ENCODE data around the gene IER2.
"Not testable (repeated sequence)": the region's sequence is repeated elsewhere in the genome, so short reads cannot be mapped to it uniquely, and the experiment has no call there.

The IER2 gene

GRCh38 chr19:13138916-13139198 is 11.4 kb upstream of the IER2 start:
- DNase-seq (ENCODE audit: low read depth): no peak

DNA sequence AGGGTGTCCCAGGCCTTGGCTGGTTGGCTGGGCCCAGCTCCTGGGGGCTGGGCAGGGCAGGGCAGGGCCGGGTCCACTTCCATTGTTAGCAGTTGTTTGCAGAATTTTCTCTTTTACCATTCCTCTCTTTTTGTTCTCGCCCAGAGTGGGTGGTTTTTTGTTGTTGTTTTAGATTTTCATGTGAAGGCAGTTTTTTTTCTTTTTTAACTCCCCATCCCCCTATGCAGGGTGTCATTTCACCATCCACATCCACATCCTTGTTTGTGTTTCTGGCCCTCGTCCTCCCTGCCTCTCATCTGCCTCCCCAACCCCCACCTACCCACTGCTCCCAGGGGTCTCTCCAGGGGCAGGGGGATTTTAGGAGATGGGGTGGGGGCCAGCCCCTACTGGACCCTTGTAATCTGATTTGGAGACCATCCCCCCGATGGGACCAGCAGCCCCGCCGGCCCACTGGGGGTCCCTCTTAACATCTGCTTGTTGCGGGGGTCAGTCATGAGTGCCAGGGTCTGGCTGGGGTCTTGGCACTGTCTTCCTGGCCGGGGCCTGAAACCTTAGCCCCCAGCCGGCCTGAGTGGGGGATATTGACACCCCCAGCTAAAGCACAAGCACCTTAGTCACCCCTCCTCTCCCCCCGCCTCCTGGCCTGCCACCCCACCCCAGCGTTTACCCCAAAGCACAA is 10.4 kb upstream of the IER2 start:
- DNase-seq (ENCODE audit: low read depth): no peak

GRCh38 chr19:13146763-13147563 is 3.2 kb upstream of the IER2 start:
- DNase-seq (ENCODE audit: low read depth): peak; percentile 37

DNA sequence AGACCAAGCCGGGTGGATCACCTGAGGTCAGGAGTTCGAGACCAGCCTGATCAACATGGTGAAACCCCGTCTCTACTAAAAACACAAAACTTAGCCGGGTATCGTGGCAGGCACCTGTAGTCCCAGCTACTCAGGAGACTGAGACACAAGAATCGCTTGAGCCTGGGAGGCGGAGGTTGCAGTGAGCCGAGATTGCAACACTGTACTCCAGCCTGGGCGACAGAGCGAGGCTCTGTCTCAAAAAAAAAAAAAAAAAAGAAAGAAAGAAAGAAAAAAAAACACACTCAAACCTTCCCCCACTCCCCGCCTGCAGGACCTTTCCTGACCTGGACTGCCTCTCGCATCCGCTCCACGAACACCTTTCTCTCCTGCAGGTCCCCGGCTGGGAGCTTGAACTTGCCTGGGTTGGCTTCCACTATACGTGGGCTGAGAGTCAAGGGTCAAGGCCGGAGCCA is 1.0 kb upstream of the IER2 start:
- not testable (repeated sequence) for DNase-seq (ENCODE audit: low read depth)

DNA sequence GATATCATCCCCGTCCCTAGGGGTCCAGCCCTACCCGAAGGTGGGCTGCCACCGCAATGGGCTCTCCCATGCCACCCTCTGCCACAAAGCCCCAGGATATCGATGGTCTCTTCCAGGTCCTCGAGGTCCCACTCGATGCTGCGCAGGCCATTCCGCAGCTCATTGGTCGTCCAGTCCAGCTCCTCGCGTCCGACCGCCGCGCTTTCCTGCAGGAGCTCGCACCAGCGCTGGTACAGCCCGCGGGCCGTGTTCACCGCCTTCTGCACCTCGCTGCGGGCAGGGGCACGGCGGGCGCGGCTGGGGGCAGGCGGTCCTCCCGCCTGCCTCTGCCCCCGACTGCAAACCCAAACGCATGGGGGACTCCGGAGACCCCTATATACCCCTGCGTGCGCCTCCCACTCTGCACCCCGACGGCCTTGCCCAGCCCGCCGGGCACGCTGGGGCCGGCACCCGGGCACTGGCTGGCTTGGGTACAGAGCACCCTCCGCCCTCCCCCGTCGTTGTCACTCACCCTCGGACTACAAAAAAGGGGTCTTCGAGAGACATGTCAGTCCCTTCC is 504 bp upstream of the IER2 start:
- DNase-seq (ENCODE audit: low read depth): peak; percentile 65

DNA sequence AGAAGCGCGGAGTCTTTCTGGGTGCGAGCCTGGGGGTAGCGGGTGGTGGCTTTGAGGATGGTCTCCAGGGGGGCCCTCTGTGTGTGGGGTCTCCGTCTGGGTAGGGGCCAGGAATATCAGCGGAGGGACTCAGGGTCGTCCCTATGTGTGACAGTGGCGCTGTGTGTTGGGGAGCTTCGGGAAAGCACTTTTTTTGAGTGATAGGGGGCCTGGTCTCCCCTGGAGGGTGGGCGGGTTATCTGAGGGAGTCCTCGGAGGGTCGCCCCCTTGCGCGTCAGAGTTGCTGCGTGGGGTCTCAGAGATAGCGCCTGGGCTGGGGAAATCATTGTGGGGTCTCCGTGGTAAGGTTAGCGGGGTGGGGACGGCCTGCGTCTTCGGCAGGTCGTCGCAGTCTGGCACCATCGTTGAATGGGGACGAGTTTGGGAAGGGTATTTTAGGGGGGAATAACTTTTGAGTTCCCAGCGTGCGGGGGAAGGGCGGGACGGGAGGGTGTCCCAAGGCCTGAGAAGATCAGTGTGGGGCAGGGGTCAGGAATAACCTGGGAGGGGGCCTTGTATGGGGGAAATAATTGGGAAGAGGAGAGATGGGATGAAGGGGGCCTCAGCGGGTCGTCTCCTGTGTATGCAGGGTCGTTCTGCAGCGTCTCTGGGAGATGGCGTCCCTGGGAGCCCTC is 857 bp downstream of the IER2 start:
- no peak for DNase-seq (ENCODE audit: low read depth)

- peak; percentile 97 for DNase-seq (ENCODE audit: low read depth)
Measured at GRCh38 chr19:13151605-13152355, 1.6 kb downstream of the IER2 start.

DNA sequence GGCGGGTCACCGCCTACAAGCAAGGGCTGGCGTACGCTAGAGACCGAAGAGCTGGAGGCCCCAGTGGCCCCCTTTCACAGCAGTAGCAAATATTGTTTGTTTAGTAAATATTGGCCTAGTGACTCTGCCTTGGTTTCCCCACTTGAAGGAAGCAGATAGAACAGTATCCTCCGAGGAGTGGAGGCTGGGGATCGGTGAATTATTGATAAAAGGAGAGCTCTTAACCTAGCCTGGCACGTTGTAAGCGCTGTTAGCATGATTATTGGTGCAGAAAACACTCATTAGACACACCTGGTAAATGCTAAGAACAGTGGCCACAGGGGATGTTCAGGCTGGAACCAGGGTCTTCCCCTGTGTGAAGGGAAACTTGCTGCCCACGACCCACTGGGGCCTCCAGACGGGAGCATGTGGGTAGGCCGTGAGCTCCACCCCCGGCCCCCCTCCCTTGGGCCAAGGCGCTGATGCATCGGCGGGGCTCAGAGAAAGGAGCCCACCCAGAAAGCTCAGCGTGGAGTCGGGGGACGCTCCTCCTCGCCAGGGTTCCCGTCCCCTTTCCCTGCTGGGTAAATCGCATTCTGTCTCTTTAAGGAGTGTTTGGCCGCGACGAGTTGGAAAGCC is 2.3 kb downstream of the IER2 start:
- DNase-seq (ENCODE audit: low read depth): no peak

DNA sequence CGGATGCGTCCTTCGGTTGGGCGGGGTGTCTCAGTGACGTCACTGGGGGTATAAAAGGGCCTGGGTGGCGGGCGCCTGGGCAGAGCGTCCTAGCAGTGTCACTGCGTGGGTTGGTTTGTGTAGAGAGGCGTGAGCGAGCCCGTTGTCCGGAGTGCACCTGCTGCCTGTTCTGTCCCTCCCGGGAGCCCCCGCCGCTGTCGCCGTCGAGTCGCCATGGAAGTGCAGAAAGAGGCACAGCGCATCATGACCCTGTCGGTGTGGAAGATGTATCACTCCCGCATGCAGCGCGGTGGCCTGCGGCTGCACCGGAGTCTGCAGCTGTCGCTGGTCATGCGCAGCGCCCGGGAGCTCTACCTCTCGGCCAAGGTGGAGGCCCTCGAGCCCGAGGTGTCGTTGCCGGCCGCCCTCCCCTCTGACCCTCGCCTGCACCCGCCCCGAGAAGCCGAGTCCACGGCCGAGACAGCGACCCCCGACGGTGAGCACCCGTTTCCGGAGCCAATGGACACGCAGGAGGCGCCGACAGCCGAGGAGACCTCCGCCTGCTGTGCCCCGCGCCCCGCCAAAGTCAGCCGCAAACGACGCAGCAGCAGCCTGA is 2.9 kb downstream of the IER2 start:
- DNase-seq (ENCODE audit: low read depth): peak; percentile 95

GRCh38 chr19:13153569-13154240 is 3.5 kb downstream of the IER2 start:
- peak; percentile 48 for DNase-seq (ENCODE audit: low read depth)

DNA sequence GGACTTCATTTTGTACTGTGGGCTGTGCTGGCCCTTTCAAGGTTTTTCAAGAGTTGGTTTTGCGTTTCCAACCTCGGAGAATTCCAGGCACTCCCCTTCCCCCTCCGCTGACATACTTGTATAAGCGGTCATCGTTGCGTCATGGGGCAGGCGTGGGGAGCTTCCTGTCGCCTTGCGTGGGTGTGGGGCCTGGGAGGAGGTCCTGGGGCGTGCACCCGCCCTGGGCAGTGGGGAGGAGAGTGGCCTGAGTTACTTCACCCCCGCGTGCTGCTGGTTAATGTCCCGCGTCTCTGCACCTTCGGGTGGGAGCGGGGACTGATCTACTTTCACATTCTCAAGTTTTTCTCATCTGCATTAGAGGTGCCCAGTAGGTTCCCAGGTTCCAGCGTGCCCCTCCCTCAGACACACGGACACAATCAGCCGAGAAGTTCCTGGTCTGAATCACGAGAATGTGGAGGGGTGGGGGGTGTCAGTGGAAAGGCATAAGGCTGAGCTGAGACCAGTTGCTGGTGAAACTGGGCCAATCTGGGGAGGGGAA is 4.1 kb downstream of the IER2 start:
- peak; percentile 96 for DNase-seq (ENCODE audit: low read depth)

GRCh38 chr19:13154911-13155471 is 4.8 kb downstream of the IER2 start:
- DNase-seq (ENCODE audit: low read depth): peak; percentile 58

DNA sequence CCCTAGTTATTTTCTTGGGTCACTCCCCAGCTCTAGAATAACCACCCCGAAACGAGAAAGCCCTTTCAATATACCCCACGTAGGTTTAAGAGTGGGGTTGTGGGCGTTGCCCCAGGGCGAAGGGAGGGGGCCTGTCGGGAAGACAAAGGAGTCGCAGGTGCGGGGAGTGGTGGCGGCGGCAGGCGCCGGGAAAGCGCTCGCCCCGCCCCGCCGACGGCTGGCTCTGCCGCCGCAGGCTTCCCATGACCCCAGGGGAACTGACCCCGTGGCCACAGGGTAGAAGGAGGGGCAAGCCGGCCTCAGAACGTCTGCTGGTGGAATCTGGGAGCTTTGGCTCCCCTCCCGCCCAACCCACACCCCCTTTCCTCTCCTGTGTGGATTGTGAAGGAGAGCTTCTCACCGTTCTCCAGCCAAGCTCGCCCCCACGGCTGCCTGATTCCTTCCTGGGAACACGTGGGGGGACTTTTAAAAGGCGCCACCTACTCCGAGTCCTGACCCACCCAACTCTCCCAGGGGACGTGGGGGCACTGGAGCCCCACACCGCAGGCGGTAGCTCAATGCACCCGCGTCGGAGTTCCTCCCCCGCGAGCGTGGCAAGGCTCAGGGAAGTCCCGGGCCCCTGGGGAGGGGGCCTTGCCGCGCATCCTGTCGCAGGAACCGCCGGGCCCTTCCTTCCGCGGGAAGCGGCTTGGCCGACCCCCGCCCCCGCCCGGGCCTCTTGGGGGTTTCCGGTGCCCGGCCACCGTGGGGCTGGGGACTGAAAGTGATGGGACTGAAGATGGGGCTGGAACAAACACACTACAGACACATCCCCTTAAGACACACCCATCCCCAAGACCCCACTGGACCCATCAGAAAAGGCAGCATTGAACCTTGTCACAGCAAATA is 5.5 kb downstream of the IER2 start:
- peak; percentile 76 for DNase-seq (ENCODE audit: low read depth)

DNA sequence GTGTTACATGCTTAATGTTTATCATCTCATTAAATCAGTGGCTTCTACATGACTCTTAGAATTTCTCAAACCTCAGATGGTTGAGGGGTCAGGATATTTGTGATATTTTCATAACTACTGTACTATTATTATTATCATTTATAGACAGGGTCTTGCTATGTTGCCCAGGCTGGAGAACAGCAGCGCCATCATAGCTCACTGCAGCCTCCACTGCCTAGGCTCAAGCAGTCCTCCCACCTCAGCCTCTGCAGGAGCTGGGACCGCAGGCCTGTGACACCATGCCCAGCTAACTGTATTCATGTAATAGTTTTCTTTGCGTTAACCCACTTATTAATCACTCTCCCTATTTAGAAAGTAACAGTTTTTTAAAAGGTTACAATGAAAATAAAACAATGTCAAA is 9.5 kb downstream of the IER2 start:
- no peak for DNase-seq (ENCODE audit: low read depth)

DNA sequence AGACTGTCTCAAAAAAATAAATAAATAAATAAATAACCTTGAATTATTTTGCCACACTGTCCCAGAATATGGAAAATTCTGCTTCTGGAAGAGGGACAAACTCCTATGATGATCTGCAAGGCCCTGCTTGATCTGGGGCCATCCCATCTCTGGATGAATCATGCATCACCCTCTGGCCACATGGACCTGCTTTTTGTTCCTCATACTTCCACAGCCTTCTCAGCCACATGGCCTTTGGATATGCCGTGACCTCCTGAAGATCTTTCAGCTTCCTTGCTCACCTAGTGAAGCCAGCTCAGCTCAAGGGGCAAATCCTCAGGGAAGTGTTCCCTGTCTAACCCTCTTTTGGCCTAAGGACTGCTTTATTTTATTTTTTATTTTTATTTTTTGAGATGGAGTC is 10.3 kb downstream of the IER2 start:
- DNase-seq (ENCODE audit: low read depth): peak; percentile 74

GRCh38 chr19:13162724-13163608 is 12.8 kb downstream of the IER2 start:
- DNase-seq (ENCODE audit: low read depth): peak; percentile 98

DNA sequence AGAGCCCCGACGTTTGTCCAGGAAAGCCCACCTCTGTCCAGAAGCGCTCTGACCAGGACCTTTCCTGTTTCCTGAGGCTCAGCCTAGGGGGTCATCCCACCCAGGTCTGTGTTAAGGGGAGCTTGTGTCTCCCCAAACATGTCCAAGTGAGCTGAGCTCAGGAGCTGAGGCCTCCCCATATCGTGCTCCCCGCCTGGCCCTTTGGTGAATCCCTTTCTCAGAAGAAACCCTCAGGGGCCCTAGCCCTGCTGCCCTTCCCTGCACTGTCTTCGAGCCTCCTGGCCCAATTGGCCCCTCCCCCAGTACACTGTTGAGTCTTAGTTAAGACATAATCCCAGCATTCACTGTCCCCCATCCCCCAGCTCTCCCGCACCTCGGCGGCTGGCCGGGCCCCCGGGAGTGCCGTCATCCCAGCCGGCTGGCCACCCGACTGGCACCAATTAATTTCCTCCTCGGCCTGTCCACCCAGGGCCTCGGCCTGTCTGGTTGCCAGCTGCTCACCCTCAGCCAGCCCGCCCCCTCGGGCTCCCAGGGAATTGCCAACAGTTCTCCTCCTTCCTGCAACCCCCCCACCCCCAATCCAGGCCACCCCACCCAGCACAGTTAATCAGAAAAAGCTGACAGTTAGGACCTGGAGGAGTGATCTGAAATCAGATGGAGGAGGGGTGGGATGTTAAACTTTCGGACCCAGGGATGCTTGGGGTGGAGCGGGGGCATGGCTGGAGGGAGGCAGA is 13.6 kb downstream of the IER2 start:
- DNase-seq (ENCODE audit: low read depth): peak; percentile 94
